GM18498 (cell line): Measurements from ENCODE around the gene FLVCR2.

Source experiments
- ATAC-seq: cut with Tn5 transposase; IDR thresholded peaks from one replicate; pipeline ENCODE4 v1.9.1; 2021; ENCODE audit warnings: mild to moderate bottlenecking, moderate library complexity; ENCODE audit not compliant: unreplicated experiment

FLVCR2 gene

DNA sequence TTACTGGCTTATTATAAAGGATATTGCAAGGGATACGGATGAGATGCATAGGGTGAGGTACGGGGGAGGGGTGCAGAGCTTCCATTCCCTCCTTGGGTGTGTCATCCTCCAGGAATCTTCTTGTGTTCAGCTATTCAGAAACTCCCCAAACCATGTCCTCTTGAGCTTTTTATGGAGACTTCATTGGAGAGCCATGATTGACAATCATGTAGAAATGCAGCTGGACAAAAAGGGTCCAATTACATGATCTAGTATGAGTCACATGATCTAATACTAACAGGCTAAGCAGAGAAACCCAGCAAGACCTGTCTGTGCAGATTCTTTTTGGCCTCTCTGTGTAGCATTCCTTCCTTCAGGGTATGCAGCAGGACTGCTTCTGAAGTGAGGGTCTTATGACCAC is 23.9 kb upstream of the FLVCR2 start:
- no peak for ATAC-seq

DNA sequence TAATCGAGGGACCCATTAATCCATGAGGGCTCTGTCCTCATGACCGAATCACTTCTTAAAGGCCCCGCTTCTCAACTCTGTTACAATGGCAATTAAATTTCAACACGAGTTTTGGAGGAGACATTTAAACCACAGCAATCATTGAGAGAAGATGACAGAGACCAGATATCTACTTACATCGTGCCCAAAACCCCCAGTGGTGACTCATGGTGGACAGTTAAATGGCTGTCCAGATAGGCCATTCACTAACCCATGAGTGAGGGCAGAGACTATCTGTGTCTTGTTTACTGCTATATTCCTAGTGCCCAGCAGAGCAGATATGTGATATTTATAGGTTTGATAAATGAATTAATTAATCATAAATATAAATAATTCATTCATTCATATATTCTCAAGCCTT is 20.0 kb upstream of the FLVCR2 start:
- ATAC-seq = no peak

DNA sequence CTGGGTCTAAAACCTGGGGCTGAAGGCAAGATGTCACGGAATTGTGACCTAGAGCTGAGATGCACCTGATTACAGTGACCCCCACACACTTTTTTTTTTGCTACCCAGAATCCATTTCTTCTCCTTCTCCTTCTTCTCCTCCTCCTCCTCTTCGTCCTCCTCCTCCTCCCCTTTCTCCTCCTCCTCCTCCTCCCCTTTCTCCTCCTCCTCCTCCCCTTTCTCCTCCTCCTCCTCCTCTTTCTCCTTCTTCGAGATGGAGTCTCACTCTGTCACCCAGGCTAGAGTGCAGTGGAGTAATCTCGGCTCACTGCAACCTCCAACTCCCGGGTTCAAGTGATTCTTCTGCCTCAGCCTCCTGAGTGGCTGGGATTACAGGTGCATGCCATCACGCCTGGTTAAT is 19.4 kb upstream of the FLVCR2 start:
- ATAC-seq = no peak

DNA sequence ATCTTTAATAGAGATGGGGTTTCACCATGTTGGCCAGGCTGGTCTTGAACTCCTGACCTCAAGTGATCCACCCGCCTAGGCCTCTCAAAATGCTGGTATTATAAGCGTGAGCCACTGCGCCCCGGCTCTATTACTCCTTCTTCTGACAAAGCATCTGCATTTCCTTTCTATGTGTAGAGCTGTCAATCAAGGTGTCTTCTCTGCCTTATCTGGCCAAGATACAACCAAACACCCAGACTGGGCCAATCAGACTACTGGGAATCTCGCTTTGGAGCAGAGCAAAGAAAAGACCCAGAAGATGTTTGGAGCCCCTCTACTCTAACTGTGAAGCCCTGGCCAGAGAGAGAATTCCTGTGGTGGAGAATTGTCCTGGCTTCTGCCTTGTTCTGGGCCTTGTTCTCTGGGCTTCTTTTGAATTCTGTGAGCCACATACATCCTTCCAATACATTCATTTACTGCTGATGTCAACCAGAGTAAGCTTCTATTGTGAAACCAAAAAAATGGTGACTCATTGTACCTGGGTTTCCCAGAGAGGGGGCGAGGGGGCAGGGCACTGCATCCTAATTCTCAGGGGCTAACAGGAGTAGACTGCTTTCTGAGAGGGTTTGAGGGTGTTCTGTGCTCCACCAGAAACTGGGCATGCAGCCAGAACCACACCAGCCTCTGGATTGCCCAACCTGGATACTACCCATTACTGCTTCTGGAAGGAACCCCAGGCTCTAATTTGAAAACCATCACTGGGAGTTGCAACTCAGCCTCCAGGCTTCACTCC is 18.8 kb upstream of the FLVCR2 start:
- no peak for ATAC-seq

DNA sequence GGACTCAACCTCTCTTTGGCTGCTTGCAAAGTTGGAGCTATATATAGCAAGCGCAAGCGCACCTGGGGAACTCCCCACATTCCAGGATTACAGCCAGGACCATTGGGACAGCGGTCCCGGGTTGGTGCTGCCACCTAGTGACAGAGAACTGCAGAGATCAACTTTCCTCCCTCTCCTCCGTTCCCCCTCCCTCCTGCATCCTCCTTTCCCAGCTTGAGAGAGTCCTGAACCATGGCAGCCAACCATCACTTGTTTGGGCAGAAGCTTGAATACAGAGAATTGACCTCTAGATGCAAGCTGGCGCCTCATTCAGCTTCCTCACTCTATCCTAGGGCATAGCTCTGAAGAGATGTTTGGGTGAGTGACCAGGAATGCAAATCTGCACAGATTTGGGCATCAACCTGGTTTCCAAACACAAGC is 17.4 kb upstream of the FLVCR2 start:
- peak; percentile 52 for ATAC-seq

DNA sequence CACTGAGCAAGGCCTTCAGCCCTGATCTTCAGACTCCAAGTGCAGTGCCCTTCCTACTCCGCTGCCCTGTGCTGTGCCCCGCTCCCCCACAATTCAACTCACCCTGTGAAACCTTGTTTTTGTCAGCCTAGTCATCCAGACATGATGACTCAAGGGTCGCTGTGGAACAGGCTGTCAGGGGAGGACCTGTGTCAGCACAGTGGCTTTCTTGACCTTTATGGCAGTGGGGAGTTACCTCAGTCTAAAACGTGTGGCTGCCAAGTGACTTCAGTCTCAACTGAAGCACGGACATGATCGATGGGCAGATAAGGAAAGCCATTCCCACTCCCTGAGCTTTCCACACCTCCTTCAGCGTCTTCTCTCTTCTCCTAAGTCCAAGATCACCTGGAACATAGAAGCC is 16.3 kb upstream of the FLVCR2 start:
- ATAC-seq = no peak

DNA sequence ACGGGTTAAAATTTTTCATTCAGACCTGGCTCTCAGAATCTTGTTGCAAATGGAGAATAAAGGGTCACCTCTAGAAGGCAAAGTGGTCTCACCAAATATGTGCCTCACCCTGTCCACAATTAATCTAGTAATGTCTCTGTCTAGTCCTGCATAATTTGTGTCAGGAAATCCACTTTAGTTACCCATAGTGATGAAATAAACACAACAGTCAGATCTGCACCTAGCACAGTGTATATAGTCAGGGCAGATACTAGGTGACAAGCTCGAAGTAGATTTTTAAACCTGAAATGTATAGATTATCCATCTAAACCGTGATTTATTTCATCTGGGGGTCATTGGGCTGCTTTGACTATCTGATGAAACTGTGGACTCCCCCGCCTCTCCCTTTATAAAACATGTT is 15.9 kb upstream of the FLVCR2 start:
- no peak for ATAC-seq

DNA sequence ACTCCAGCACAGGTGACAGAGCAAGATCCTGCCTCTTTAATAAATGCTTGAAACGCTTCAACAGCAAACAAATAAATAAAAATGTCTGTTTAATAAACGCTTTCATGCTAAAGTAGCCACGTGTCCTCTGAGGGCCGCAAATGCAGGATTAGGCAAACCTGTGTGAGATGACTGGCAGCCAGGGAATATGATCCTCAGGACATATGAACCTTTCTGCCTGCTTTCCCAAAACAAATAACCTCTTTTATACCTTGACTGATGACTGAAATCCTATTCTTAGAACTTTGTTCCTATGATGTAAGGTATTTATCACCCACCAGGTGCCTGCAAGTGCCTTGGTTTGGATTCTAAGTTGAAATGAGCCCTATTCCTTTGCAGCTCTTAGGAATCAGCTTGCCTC is 14.5 kb upstream of the FLVCR2 start:
- no peak for ATAC-seq

DNA sequence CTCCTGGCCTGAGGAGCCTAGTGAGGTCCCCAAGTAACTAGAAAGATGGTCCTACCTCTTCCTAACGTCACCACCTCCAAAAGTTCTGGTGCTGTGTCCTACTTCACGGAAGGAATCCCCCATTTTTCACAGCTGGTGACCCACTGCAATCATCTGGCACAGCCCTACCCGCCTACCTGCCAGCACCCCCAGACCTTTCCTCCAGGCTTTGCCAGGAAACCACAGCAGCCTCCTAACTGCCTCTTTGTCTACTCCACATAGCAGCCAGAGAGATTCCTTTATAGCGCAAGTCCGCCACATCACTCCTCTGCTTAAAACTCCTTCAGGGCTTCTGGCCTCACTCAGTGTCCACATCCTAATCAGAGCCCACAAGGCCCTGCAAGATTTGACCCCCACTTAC is 13.4 kb upstream of the FLVCR2 start:
- no peak for ATAC-seq

DNA sequence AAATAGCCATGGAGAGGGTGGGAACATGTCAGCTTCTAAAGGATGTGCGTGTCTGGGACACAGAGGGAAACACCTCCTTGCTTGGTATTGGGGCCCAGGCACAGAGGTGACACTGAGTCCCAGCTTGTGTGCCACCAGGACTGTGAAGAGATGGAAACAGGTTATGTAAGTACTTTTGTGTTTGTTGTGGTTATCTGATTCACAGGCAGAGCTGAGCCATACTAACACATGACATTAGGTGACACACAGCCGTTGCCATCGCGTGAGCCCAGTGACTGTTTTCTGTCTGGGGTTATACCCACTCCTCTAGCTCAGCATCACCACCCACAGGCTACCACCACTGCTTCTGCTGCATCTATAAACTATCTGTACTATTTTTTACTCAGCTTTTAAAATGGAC is 12.1 kb upstream of the FLVCR2 start:
- ATAC-seq = no peak

DNA sequence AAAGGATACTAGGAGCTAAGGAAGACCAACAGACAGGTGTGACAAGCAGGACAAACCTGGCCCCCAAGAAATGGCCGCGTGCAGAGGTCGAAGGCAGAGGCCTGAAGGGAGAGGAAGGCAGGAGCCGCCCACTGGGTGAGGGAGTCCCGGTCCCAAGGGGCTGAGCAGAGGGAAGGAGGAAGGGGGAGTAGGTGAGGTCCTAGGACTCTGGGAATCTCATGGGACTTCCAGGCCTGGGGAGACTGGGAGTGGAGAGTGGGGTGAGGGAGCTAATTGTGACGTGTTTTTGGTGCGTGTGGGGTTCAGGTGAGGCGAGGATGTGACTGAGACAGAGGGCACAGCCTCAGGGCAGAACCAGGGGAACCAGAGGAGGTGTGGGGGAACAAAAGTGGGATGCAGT is 11.7 kb upstream of the FLVCR2 start:
- no peak for ATAC-seq

DNA sequence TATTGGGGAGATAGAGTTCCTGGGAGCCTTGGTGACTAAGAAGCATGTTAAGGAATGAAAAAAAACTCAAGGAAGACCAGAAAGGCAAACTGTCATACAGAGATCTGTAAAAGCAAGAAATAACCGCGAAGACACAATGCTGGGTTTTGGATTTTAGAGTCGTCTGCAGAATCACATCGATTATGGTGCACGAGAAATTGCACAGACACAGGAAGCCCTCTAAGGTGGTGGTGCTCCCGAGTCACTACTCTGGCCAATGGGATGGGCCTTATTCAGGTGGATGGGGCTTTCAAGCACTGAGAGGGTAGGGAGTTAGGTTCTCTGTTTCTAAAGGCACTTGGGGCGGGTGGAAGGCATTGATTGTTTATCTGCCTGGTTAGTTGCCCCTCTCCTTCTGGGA is 10.3 kb upstream of the FLVCR2 start:
- no peak for ATAC-seq

DNA sequence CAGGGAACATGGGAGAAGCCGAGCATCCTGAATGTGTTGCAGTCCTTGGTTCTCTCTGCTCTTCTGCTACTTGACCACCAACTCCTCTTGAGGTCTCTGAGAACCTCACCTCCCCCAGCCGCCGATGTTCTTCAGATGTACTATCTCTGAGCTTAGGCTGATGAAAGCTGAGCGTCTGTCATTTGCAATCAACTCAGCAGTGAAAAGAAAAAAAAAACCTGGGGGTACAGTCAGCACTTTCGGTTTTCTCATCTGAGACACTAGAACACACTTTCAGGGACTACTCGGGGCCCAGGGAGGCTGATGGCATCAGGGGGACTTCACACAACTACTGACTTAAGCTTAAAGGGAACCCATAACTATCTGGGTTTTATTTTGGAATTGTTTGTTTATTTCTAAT is 9.6 kb upstream of the FLVCR2 start:
- no peak for ATAC-seq

DNA sequence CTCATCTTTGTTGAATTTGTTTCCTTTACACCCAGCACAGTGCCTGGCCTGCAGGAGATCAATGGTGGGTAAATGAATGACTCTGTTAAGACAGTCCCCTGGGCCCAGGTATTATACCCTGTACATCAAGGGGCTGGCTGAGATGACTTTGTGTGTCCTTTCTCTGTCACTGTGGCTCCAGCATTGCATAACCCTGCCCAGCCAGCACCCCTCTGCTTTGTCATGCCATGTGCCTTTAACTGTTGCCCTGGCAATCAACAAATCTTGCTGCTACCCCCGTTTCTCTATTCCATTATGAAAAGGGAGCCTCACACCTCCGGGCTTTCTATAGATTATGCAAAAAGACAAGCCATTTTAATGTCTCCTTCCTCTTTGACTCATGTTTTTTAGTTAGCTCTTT is 7.6 kb upstream of the FLVCR2 start:
- ATAC-seq = peak; percentile 61

DNA sequence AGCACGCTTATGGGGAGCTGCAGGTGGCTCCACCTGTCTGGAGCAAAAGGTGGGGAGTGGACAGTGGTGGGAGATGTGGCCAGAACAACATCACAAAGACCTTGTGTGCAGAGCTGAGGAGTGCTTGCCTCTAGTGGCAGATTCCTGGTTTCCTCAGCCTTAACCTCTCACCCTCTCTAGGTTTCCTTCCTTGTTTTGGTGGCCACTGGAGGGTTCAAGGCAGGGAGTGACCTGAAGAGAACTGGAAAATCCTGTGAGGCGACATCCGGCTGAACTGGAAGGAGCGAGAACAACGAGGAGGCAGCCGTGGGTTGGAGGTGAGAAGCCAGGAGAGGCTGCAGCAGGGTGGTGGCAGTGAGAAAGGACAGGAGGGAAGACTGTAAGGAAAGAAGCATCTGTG is 6.3 kb upstream of the FLVCR2 start:
- ATAC-seq = no peak

DNA sequence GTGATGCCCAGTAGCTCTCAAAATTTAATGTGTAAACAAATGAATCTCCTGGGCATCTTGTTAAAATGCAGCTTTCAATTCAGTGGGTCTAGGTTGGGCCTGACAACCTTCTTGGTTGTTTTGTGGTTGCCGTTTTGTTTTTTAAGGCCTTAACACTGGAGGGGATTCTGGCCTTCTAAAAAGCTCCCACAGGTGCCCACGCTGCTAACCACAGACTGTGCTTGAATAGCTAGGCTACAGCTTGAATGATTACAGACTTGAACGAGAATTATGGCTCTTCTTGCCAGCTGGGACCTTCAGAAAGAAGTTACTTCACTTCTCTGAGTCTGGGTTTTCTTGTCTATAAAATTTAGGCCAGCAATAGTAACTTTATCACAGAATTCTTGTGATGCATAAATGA is 1.3 kb upstream of the FLVCR2 start:
- no peak for ATAC-seq

DNA sequence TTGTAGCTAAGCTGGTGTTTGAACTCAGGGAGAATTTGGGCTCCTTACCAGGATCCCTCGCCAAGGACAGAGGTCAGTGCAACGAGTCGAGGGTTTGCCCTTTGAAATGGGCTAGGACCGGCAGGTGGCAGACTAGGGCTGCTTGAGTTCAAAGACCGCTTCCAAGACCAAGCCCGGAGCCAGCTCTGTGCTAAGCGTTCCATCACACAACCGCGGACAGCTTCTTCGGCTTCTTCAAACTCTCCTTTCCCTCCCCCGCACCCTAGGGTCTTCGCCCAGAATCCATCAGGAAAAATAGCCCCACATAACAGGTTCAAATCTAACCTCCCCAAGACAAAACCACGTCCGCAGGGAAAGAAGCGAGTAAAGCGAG is 705 bp upstream of the FLVCR2 start:
- ATAC-seq = peak; percentile 86

DNA sequence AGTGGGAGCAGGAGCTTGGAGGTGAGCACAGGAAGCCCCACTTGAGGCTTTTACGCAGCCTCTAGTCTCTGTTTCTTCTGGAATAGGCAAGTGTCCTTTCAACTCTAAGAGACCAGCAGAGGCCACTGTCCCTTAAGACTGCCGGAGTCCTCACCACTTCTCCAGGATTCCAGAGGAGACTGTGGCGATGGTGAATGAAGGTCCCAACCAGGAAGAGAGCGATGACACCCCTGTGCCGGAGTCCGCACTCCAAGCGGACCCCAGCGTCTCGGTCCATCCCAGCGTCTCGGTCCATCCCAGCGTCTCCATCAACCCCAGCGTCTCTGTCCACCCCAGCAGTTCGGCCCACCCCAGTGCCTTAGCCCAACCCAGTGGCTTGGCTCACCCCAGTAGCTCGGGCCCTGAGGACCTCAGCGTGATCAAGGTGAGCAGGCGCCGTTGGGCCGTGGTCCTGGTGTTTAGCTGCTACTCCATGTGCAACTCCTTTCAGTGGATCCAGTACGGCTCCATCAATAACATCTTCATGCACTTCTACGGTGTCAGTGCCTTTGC is 442 bp downstream of the FLVCR2 start:
- peak; percentile 24 for ATAC-seq

DNA sequence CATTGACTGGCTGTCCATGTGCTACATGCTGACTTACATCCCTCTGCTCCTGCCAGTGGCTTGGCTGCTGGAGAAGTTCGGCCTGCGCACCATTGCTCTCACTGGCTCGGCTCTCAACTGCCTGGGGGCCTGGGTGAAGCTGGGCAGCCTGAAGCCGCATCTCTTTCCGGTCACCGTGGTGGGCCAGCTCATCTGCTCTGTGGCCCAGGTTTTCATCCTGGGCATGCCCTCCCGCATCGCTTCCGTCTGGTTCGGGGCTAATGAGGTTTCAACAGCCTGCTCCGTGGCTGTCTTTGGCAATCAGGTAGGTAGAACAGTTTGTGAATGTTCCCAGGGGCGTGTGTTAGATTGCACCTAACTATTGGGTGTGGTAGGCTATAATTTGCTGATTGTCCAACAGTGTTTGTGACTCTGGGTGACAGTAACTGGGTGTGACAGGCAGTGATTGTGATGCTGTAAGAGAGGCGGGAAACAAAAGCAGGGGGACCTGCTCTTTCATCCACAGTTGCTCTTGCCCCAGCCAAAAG is 981 bp downstream of the FLVCR2 start:
- ATAC-seq = no peak

DNA sequence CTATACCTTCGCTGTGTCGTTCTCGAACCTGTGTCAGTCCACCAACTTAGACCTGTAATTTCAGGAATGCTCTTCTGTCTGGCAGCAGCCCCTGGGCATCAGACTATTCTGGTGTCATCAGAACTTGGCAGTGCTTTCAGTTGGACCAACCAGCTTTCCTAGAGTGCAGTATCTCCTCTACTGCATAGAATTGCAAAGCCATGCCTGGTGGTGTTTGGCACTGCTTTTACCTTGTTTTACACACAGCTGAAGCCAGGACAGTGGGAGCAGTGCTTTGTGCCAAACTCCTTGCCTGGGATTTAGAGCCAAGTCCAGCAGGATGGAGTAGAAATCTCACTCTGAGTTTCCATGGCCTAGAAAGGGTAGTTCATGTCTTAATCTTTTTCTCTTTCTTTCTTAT is 1.5 kb downstream of the FLVCR2 start:
- no peak for ATAC-seq

DNA sequence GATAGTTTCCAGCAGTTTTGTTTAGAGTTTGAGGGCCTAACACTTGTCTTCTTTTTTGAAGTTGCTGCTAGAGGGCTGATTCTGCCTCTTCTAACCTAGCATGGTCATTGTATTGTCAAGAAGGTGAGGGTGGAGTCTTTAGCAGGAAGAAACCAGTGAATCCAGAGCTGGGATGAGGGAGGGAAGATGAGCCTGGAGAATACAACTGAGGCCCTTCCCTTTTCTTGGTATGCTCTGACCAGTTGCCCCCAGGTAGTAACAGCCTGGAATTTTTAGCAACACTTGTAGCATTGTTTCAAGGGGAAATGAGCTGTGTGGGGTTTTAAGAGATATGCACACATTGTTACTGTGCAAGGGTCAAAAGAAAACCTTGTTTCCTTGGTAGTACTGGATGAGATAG is 9.0 kb downstream of the FLVCR2 start:
- no peak for ATAC-seq

DNA sequence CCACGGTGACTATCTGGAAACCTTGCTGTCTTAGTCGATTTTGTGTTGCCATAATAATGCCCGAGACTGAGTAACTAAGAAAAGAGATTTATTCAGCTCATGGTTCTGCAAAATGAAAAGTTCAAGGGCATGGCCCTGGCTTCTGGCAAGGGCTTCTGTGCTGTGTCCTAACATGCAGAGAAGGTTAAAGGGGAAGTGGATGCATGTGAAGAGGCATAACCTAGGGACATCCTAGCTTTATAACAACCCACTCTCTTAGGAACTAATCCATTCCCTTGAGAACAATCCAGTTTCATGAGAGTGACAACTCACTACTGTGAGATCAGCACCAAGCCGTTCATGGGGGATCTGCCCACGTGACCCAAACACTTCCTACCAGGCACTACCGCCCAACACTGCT is 11.5 kb downstream of the FLVCR2 start:
- no peak for ATAC-seq
